PFSK-1 (cell line): Measurements from ENCODE around the gene RIT2.

Experiments
- FOXP2 ChIP-seq: optimal IDR thresholded peaks from 2 replicates; pipeline ENCODE3; 2011; ENCODE audit warnings: borderline replicate concordance, control low read depth, inconsistent platforms; ENCODE audit not compliant: insufficient read depth; ENCODE audit errors: extremely low read length, extremely low read depth
- POLR2AphosphoS5 ChIP-seq: IDR thresholded peaks from 2 replicates; pipeline ENCODE4 v1.6.1; 2012; ENCODE audit warnings: low read depth, mild to moderate bottlenecking, control low read depth, low read length, moderate library complexity
- REST ChIP-seq, 2 experiments: IDR thresholded peaks; 2 replicates each; pipeline versions ENCODE4 v1.6.1 to v1.8.0; 2011 to 2012; ENCODE audit warnings: low read depth in 2 of 2, low read length in 2 of 2, control low read depth in 1 of 2, inconsistent platforms in 1 of 2, mild to moderate bottlenecking in 1 of 2, moderate library complexity in 1 of 2; ENCODE audit not compliant: insufficient read depth in 1 of 2
- SIN3A ChIP-seq: IDR thresholded peaks from 2 replicates; pipeline ENCODE4 v1.6.1; 2012; ENCODE audit warnings: mild to moderate bottlenecking, low read length, moderate library complexity, borderline replicate concordance; ENCODE audit not compliant: insufficient read depth
- TAF1 ChIP-seq: IDR thresholded peaks from 2 replicates; pipeline ENCODE4 v1.6.1; 2012; ENCODE audit warnings: low read length, control low read depth, borderline replicate concordance; ENCODE audit not compliant: insufficient read depth

Gene RIT2

GRCh38 chr18:42891705-42892104 lies 223.8 kb downstream of the RIT2 start:
- TF ChIP-seq SIN3A (no peak), POLR2AphosphoS5 (no peak), FOXP2 (no peak), REST (IDR thresholded peaks at IDR 0.05; ENCODE audit: insufficient read depth in 1 of 2, low read depth in 2 of 2, low read length in 2 of 2) (no peak), TAF1 (no peak)

- TF ChIP-seq TAF1 (no peak), SIN3A (no peak), POLR2AphosphoS5 (no peak), REST (IDR thresholded peaks at IDR 0.05; ENCODE audit: insufficient read depth in 1 of 2, low read depth in 2 of 2, low read length in 2 of 2) (no peak)
These were observed 232.3 kb downstream of the RIT2 start for GRCh38 chr18:42883169-42883568.

GRCh38 chr18:42882122-42882521 lies 233.4 kb downstream of the RIT2 start:
- no peak for TF ChIP-seq SIN3A
- TF ChIP-seq REST (IDR thresholded peaks at IDR 0.05; ENCODE audit: insufficient read depth in 1 of 2, low read depth in 2 of 2, low read length in 2 of 2) = no peak
- no peak for TF ChIP-seq POLR2AphosphoS5
- TF ChIP-seq TAF1 = no peak
- TF ChIP-seq FOXP2 = no peak

GRCh38 chr18:42872838-42873237 lies 242.6 kb downstream of the RIT2 start:
- no peak for TF ChIP-seq REST (IDR thresholded peaks at IDR 0.05; ENCODE audit: insufficient read depth in 1 of 2, low read depth in 2 of 2, low read length in 2 of 2)
- TF ChIP-seq SIN3A = no peak
- no peak for TF ChIP-seq TAF1
- TF ChIP-seq FOXP2 = no peak
- TF ChIP-seq POLR2AphosphoS5 = no peak

- TF ChIP-seq TAF1 (no peak), POLR2AphosphoS5 (no peak), REST (IDR thresholded peaks at IDR 0.05; ENCODE audit: insufficient read depth in 1 of 2, low read depth in 2 of 2, low read length in 2 of 2) (no peak), FOXP2 (no peak), SIN3A (no peak)
These were observed 250.6 kb downstream of the RIT2 start for GRCh38 chr18:42864876-42865275.
